HUDEP-2 (cell line): ENCODE data around the gene ENOX1.

Experiments
- DNase-seq, 76 experiments: peaks; one replicate each; lab custom pipeline; 2025; ENCODE audit not compliant: unreplicated experiment in 76 of 76; lab: John Stamatoyannopoulos, UW

The ENOX1 gene

GRCh38 chr13:43237616-43238015 is 549.2 kb downstream of the ENOX1 start:
- DNase-seq = no peak

GRCh38 chr13:43235028-43235427 is 551.7 kb downstream of the ENOX1 start:
- no peak for DNase-seq

- no peak for DNase-seq
Measured at GRCh38 chr13:43232873-43233265, 553.9 kb downstream of the ENOX1 start.

GRCh38 chr13:43232144-43232872 is 554.5 kb downstream of the ENOX1 start:
- no peak for DNase-seq

GRCh38 chr13:43230989-43231388 is 555.8 kb downstream of the ENOX1 start:
- DNase-seq = no peak

- DNase-seq = no peak
Measured at GRCh38 chr13:43229506-43229905, 557.3 kb downstream of the ENOX1 start.

- DNase-seq = no peak
Measured at GRCh38 chr13:43227721-43228120, 559.1 kb downstream of the ENOX1 start.

GRCh38 chr13:43223216-43223615 is 563.6 kb downstream of the ENOX1 start:
- no peak for DNase-seq

- no peak for DNase-seq
Measured at GRCh38 chr13:43222086-43222485, 564.7 kb downstream of the ENOX1 start.

GRCh38 chr13:43221611-43222010 is 565.2 kb downstream of the ENOX1 start:
- no peak for DNase-seq

GRCh38 chr13:43220873-43221595 is 565.7 kb downstream of the ENOX1 start:
- DNase-seq = no peak

GRCh38 chr13:43214124-43214523 is 572.6 kb downstream of the ENOX1 start:
- DNase-seq = no peak

GRCh38 chr13:43206838-43207237 is 579.9 kb downstream of the ENOX1 start:
- DNase-seq = no peak

GRCh38 chr13:43205416-43205815 is 581.4 kb downstream of the ENOX1 start:
- DNase-seq = no peak

GRCh38 chr13:43204591-43204990 is 582.2 kb downstream of the ENOX1 start:
- DNase-seq = no peak

- no peak for DNase-seq
Measured at GRCh38 chr13:43203781-43204180, 583.0 kb downstream of the ENOX1 start.

GRCh38 chr13:43200736-43201135 is 586.0 kb downstream of the ENOX1 start:
- no peak for DNase-seq

- no peak for DNase-seq
Measured at GRCh38 chr13:43200307-43200706, 586.5 kb downstream of the ENOX1 start.

GRCh38 chr13:43196750-43197370 is 589.9 kb downstream of the ENOX1 start:
- no peak for DNase-seq

GRCh38 chr13:43196086-43196621 is 590.6 kb downstream of the ENOX1 start:
- no peak for DNase-seq

- DNase-seq = no peak
Measured at GRCh38 chr13:43195551-43195950, 591.2 kb downstream of the ENOX1 start.

GRCh38 chr13:43195112-43195511 is 591.7 kb downstream of the ENOX1 start:
- no peak for DNase-seq
